Measurements from ENCODE around the gene TRHDE.

The TRHDE gene

DNA sequence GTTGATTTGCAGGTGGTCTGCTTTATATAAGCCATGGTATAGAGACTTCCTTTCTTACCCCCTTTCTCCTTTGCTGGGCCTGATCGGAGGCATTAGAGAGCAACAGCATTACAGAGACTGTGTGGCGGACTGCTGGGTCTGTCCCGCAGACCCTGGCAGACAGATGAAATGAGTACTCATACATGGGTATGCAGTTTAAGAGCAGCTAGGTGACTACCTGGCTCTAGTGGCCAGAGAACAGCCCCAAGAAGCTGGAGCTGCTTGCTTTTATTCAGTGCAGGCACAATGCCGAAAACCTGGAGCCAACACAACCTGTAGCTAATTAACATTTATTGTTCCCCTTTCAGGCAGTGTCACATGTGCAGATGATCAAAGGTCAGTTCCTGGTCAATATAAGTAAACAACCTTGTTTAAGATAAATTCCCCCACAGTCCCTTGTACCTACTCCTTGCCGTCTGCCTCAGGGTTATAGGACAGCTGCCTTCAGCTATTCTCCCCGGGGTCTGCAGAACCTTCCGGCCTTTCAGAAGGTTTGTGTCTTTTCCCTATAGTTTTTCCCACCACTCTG is 160.0 kb downstream of the TRHDE start:
- ChIA-PET CTCF (no interaction called here), POLR2A (ENCODE audit: low non-redundant PET) (no interaction called here)
- TF ChIP-seq, protein P1, sequence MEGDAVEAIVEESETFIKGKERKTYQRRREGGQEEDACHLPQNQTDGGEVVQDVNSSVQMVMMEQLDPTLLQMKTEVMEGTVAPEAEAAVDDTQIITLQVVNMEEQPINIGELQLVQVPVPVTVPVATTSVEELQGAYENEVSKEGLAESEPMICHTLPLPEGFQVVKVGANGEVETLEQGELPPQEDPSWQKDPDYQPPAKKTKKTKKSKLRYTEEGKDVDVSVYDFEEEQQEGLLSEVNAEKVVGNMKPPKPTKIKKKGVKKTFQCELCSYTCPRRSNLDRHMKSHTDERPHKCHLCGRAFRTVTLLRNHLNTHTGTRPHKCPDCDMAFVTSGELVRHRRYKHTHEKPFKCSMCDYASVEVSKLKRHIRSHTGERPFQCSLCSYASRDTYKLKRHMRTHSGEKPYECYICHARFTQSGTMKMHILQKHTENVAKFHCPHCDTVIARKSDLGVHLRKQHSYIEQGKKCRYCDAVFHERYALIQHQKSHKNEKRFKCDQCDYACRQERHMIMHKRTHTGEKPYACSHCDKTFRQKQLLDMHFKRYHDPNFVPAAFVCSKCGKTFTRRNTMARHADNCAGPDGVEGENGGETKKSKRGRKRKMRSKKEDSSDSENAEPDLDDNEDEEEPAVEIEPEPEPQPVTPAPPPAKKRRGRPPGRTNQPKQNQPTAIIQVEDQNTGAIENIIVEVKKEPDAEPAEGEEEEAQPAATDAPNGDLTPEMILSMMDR (conservative IDR thresholded peaks at IDR 0.05; ENCODE audit: low read depth): no peak
- no peak for DNase-seq (ENCODE audit: low spot score)
- H3K27ac ChIP-seq: no peak overlapping the region

DNA sequence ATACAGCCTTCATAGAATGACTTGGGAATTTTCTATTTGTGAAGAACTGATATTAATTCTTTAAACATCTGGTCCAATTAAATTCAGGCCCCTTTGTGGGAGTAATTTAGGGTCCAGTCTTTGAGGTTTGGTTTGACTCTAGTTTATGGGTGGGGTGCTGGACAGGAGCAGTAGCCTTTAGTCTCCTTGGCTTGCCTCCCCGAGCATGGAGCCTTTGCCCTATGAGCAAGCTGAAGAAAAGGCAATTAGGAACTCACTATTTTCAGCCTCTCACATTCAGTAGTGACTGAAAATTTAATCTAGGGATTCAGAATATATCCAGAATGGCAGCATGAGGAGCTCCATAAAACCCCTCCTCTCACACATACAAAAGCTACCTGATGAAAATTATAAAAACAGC is 161.1 kb downstream of the TRHDE start:
- no peak overlapping the region for H3K27ac ChIP-seq
- DNase-seq (ENCODE audit: low spot score): no peak
- TF ChIP-seq, protein P1 (conservative IDR thresholded peaks at IDR 0.05; ENCODE audit: low read depth): no peak
- POLR2A ChIA-PET (ENCODE audit: low non-redundant PET): no interaction called here
- CTCF ChIA-PET: no interaction called here

DNA sequence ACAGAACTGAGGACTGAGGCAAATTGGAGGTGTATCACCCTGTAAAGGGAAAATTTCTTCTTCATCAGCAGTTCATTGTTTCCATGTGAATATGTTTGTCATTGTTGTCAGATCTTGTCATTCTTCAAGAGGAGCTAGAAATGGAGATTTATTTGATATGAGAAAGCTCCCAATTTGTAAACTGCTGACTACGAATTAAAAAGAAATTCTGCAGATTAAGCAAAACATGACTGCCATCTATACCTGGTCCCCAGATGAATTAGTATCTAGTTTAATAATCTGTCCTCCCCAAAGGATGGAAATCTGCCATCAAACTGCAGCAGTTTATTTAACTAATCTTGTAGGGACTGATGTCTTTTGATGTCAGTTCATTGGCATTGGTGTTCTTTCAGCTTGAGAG is 162.8 kb downstream of the TRHDE start:
- POLR2A ChIA-PET (ENCODE audit: low non-redundant PET): no interaction called here
- CTCF ChIA-PET: interaction anchor here (0.5 to 0.7 kb wide), 2 partner anchors 11 to 34 kb away, joined by 3 read pairs; no protein-coding TSS in a partner anchor
- no peak for DNase-seq (ENCODE audit: low spot score)
- H3K27ac ChIP-seq: no peak overlapping the region
- TF ChIP-seq, protein P1 (conservative IDR thresholded peaks at IDR 0.05; ENCODE audit: low read depth): no peak

DNA sequence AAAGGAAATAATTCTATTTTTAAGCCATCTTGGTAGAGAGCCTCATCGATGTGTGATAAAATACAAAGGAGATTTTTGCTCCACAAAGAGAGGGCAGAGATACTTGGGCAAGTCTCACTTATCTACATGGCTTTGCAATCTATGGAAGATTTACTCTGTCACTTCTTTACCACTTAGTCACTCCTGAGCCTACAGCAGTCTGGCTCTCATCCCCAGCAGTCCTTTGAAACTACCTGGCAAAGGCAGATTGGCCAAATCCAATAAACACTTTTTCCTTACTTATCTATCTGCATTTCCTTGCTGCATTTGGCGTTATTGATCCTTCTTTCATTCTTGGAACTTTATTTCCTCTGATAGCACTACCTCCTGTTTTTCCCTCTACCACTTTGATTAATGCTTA is 170.0 kb downstream of the TRHDE start:
- TF ChIP-seq, protein P1 (conservative IDR thresholded peaks at IDR 0.05; ENCODE audit: low read depth): no peak
- no peak overlapping the region for H3K27ac ChIP-seq
- CTCF ChIA-PET: no interaction called here
- DNase-seq (ENCODE audit: low spot score): no peak
- POLR2A ChIA-PET (ENCODE audit: low non-redundant PET): no interaction called here

DNA sequence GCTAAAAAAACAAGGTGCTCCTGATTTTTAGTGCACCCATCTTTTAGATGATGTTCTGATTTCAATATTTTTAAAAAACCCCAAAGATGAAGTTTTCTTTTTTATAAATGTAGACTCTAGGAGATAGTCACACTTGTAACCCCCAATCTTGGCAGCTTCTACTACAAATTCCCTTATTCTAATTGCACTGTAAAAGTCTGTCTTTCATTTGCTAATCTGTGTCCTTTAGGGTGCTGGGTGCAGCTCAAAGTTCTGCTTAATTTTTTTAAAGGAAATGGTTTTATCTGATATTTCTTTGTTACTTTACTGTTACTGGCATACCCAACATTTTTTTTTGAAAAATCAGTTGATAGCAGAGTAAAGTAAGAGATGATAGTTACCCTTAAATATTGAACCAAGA is 172.0 kb downstream of the TRHDE start:
- CTCF ChIA-PET: no interaction called here
- no peak for DNase-seq (ENCODE audit: low spot score)
- H3K27ac ChIP-seq: no peak overlapping the region
- TF ChIP-seq, protein P1 (conservative IDR thresholded peaks at IDR 0.05; ENCODE audit: low read depth): no peak
- POLR2A ChIA-PET (ENCODE audit: low non-redundant PET): no interaction called here

DNA sequence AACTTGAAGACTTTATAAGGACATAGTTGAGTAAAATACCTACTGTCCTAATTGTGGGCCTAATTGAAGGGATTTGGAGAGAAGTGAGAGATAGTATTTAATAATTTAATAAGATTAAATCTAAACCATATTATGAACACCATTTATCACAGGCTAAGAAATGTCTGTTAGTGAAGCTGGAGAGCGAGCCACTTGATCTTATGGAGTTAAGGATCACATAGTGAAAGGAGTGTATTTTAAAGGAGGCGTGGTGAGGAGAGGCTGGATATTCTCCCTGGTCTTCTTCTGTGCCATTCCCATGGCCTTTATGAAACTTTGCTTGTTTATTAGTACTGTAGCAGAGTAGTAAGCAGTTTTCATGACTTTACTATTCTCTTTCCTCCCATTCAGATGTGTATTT is 172.4 kb downstream of the TRHDE start:
- ChIA-PET CTCF (no interaction called here), POLR2A (ENCODE audit: low non-redundant PET) (no interaction called here)
- TF ChIP-seq, protein P1 (conservative IDR thresholded peaks at IDR 0.05; ENCODE audit: low read depth): no peak
- H3K27ac ChIP-seq: no peak overlapping the region
- DNase-seq (ENCODE audit: low spot score): no peak

DNA sequence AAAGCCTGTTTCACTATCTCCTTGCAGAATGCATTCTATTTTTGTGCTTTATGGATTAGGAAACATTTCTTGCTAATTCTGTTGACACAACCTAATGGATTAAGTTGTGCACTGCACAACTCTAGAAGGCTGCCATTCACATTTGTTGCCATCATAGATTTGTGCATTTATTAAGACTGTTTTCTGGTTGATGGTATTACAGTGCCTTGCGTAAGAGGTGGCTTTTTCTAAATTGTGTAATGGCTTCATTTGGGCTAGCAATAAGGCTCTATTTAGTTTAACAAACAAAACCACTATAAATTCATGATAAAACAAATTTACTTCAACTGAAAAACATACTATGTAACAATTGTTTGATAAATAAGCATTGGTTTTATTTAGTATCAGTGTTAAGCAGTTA is 175.9 kb downstream of the TRHDE start:
- no peak for DNase-seq (ENCODE audit: low spot score)
- H3K27ac ChIP-seq: no peak overlapping the region
- TF ChIP-seq, protein P1 (conservative IDR thresholded peaks at IDR 0.05; ENCODE audit: low read depth): no peak
- ChIA-PET CTCF (no interaction called here), POLR2A (ENCODE audit: low non-redundant PET) (no interaction called here)

Measured in RWPE1 (cell line).